Limb (tissue), 2 donors: ENCODE measurements around the gene MACO1.
A peak's percentile ranks its signal among the peaks of the same experiment; 100 is the strongest.
"Not testable (repeated sequence)": the region's sequence is repeated elsewhere in the genome, so short reads cannot be mapped to it uniquely, and the experiment has no call there.

ENCODE experiments used
- DNase-seq, 2 donors: peaks; one replicate each; pipeline ENCODE4 v3.0.0-alpha.2; 2016; ENCODE audit errors: extremely low spot score in 2 of 2

Gene MACO1

GRCh38 chr1:25487628-25488027, 56.9 kb downstream of the MACO1 start:
- DNase-seq = no peak

GRCh38 chr1:25492323-25492722, 61.6 kb downstream of the MACO1 start:
- no peak for DNase-seq

- DNase-seq = no peak
These were observed 64.3 kb downstream of the MACO1 start for GRCh38 chr1:25494952-25495351.

GRCh38 chr1:25500694-25501093, 70.0 kb downstream of the MACO1 start:
- no peak for DNase-seq

- DNase-seq = no peak
These were observed 70.8 kb downstream of the MACO1 start for GRCh38 chr1:25501235-25502058.

- DNase-seq = no peak
These were observed 72.3 kb downstream of the MACO1 start for GRCh38 chr1:25502957-25503356.

GRCh38 chr1:25503551-25504426, 73.1 kb downstream of the MACO1 start:
- peak in 1 of 2 donors; percentile 47 for DNase-seq

GRCh38 chr1:25504706-25505595, 74.3 kb downstream of the MACO1 start:
- DNase-seq = no peak

GRCh38 chr1:25505656-25506385, 75.1 kb downstream of the MACO1 start:
- DNase-seq = no peak

- not testable (repeated sequence) for DNase-seq
These were observed 76.1 kb downstream of the MACO1 start for GRCh38 chr1:25506566-25507463.

GRCh38 chr1:25513666-25514065, 83.0 kb downstream of the MACO1 start:
- no peak for DNase-seq

- no peak for DNase-seq
These were observed 84.3 kb downstream of the MACO1 start for GRCh38 chr1:25515033-25515432.

- no peak for DNase-seq
These were observed 86.0 kb downstream of the MACO1 start for GRCh38 chr1:25516686-25517085.

- no peak for DNase-seq
These were observed 87.0 kb downstream of the MACO1 start for GRCh38 chr1:25517476-25518394.

GRCh38 chr1:25519624-25520023, 88.9 kb downstream of the MACO1 start:
- no peak for DNase-seq

GRCh38 chr1:25520446-25521061, 89.9 kb downstream of the MACO1 start:
- DNase-seq = peak; percentile 56 to 65

- no peak for DNase-seq
These were observed 91.4 kb downstream of the MACO1 start for GRCh38 chr1:25522031-25522655.

- no peak for DNase-seq
These were observed 92.8 kb downstream of the MACO1 start for GRCh38 chr1:25523542-25523941.
